GM19438 (cell line): Measurements from ENCODE around the gene SPPL2B.
A peak's percentile ranks its signal among the peaks of the same experiment; 100 is the strongest.

Experiments
- ATAC-seq: cut with Tn5 transposase; IDR thresholded peaks from one replicate; pipeline ENCODE4 v1.9.1; 2021; ENCODE audit warnings: low read depth; ENCODE audit not compliant: unreplicated experiment

SPPL2B gene

GRCh38 chr19:2320939-2321338, 7.5 kb upstream of the SPPL2B start:
- ATAC-seq, result no peak

GRCh38 chr19:2321565-2322283, 6.8 kb upstream of the SPPL2B start:
- ATAC-seq, result no peak

- ATAC-seq, result no peak
These were observed 4.8 kb upstream of the SPPL2B start for GRCh38 chr19:2323707-2324106.

DNA sequence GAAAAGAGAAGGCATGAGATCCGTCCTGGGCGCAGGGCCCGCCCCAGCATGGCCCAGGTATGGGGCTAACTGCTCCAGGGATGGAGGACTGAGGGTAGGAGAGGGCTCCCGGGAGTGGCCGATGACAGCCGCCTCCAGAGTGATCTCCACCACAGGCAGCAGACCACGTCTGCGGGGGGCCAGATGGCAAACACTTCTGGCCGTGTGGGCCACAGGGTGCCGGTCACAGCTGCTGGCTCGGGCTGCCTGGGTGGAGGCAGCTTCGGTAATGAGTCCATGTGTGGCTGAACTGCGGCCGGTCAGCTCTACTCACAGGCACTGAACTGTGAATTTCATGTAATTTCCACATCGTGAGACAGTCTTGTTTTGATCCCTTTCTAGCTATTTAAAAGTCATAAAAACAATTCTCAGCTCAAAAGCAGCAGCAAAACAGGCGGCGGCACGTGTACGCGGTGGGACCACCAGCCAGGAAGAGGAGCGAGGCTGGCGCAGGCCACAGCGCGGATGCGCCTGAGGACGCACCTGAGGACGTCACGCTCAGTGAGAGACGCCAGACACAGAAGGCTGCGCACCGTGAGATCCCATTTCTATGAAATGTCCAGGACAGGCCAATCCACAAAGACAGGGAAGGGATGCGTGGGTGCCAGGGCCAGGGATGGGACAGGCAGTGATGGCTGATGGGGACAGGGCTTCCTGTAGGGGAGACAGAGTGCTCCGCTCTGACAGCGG, 4.1 kb upstream of the SPPL2B start:
- no peak for ATAC-seq

- ATAC-seq, result no peak
These were observed 3.0 kb upstream of the SPPL2B start for GRCh38 chr19:2325281-2326046.

- ATAC-seq, result no peak
These were observed 1.7 kb upstream of the SPPL2B start for GRCh38 chr19:2326699-2327360.

GRCh38 chr19:2327773-2328400, 597 bp upstream of the SPPL2B start:
- ATAC-seq, result no peak

DNA sequence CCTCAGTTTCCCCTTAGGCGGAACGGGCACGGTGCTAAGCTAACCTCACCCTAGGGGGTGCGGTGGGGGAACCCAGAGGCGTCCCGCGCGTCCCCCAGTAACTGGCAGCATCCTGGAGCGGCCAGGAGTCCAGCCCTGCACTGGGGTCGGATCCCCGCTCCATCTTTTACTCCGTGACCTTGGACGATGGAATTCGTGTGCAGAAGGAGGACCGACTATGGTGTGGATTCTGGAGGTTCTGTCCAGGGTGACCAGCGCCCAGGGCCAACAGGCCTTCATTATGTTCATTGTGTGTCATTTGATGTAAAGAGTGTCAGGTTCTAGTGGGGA, 630 bp downstream of the SPPL2B start:
- ATAC-seq, result no peak

GRCh38 chr19:2329501-2329916, 1.0 kb downstream of the SPPL2B start:
- ATAC-seq, result no peak

DNA sequence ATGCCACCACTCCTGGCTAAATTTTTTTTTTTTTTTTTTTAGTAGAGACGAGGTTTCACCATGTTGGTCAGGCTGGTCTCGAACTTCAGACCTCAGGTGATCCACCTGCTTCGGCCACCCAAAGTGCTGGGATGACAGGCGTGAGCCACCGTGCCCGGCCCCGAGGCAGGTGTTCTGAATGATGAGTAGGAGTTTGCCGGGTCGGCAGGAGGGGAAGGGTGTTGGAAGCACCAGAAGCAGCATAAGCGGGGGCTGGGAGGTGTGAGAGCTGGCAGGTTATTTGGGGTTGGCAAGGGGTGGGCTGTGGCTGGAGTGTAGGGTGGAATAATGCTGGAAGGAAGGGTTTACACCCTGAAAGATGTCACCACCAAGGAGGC, 1.8 kb downstream of the SPPL2B start:
- ATAC-seq, result no peak

- ATAC-seq, result no peak
These were observed 2.3 kb downstream of the SPPL2B start for GRCh38 chr19:2330632-2331284.

GRCh38 chr19:2331601-2332246, 3.2 kb downstream of the SPPL2B start:
- no peak for ATAC-seq

DNA sequence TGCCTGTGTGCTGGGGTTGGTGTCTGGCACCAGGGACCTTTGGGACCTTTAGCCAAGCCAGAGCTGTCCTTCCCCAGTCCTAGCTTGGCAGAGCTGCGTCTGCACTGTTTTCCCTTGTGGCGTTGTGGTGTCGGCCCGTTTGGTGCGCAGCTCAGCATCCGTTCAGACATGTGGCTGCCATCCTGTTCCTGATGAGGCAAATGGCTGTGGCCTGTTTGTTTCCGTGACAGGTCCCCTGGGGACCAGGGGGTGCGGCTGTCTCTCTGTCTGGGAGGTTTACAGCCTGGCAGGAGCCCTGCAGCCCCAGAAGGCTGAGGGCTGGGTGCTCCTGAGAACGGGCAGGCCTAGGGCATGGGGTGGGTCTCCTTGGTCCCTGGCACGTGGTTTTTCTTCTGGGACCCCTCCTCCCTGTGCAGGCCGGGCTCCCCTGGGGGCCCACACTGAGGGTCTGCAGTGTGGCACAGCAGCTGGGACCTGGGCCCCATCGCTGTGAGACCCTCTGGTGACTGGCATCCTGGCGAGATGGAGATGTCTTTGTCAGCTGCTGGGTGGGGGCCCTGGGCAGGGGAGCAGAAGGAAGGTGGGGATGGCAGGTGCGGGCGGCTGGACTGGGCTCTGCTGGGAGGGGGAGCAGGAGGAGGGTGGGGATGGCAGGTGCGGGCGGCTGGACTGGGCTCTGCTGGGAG, 4.0 kb downstream of the SPPL2B start:
- ATAC-seq, result peak; percentile 41

GRCh38 chr19:2333027-2333806, 4.7 kb downstream of the SPPL2B start:
- ATAC-seq, result no peak

DNA sequence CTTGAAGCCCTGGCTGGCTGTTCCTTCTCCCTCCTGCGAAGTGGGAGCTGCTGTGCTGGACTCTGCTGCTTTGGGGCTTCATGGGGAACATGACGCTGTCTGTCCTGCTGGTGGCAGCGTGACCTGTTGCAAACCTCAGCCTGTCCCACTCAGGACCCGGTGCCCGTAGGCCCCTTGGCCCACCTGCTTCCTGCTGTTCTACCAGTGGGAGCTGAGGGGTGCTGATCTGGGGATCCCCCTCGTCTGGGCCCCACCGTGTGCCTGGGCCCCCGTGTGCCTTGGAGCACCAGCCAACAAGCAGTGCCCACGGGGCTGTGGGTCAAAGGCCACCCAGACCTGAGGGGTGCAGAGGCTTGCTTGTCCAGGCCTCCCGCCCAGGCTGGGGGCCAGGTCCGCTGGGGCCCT, 5.3 kb downstream of the SPPL2B start:
- no peak for ATAC-seq

- no peak for ATAC-seq
These were observed 5.9 kb downstream of the SPPL2B start for GRCh38 chr19:2334426-2334825.

DNA sequence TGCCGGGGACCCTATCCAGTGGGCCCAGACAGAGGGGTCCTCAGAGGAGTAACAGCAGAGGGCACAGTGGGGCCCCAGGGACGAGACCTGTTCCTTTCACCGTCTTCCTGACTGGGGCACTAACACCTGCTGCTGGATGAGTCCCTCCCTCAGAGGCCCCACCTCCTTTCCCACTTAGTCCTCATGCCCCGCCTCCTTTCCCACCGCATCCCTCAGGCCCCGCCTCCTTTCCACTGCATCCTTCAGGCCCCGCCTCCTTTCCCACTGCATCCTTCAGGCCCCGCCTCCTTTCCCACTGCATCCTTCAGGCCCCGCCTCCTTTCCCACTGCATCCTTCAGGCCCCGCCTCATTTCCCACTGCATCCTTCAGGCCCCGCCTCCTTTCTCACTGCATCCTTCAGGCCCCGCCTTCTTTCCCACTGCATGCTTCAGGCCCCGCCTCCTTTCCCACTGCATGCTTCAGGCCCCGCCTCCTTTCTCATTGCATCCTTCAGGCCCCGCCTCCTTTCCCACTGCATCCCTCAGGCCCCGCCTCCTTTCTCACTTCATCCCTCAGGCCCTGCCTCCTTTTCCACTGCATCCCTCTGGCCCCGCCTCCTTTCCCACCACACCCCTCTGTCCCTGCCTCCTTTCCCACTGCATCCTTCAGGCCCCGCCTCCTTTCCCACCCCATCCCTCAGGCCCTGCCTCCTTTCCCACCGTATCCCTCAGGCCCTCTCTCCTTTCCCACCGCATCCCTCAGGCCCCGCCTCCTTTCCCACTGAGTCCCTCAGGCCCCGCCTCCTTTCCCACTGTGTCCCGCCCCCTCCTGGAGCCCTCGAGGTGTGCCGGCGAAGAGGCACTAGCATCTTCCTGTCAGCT, 6.7 kb downstream of the SPPL2B start:
- no peak for ATAC-seq
